ENCODE results near the gene BCAS4.

The BCAS4 gene

GRCh38 chr20:50756447-50756846, 38.4 kb upstream of the BCAS4 start:
- TF ChIP-seq, protein P1, sequence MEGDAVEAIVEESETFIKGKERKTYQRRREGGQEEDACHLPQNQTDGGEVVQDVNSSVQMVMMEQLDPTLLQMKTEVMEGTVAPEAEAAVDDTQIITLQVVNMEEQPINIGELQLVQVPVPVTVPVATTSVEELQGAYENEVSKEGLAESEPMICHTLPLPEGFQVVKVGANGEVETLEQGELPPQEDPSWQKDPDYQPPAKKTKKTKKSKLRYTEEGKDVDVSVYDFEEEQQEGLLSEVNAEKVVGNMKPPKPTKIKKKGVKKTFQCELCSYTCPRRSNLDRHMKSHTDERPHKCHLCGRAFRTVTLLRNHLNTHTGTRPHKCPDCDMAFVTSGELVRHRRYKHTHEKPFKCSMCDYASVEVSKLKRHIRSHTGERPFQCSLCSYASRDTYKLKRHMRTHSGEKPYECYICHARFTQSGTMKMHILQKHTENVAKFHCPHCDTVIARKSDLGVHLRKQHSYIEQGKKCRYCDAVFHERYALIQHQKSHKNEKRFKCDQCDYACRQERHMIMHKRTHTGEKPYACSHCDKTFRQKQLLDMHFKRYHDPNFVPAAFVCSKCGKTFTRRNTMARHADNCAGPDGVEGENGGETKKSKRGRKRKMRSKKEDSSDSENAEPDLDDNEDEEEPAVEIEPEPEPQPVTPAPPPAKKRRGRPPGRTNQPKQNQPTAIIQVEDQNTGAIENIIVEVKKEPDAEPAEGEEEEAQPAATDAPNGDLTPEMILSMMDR (conservative IDR thresholded peaks at IDR 0.05) = no peak
- H3K27ac ChIP-seq = no peak overlapping the region

GRCh38 chr20:50758469-50758868, 36.4 kb upstream of the BCAS4 start:
- TF ChIP-seq, protein P1 (conservative IDR thresholded peaks at IDR 0.05) = no peak
- H3K27ac ChIP-seq = no peak overlapping the region

GRCh38 chr20:50758992-50759391, 35.9 kb upstream of the BCAS4 start:
- TF ChIP-seq, protein P1 (conservative IDR thresholded peaks at IDR 0.05) = no peak
- H3K27ac ChIP-seq = no peak overlapping the region

DNA sequence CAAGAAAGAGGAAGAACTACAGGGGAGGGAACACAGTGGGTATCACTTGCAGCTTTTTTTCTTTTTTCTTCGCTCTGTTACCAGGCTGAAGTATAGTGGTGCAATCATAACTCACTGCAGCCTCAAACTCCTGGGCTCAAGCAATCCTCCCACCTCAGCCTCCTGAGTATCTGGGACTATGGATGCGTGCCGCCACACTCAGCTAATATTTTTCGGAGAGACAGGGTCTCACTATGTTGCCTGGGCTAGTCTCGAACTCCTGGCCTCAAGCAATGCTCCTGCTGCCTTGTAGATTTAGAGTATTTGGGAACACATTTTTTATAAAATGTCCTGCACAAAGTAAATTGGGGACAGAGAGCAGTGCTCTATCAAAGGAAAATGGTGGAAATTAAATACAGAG, 35.2 kb upstream of the BCAS4 start:
- no peak overlapping the region for H3K27ac ChIP-seq
- TF ChIP-seq, protein P1 (conservative IDR thresholded peaks at IDR 0.05) = no peak

DNA sequence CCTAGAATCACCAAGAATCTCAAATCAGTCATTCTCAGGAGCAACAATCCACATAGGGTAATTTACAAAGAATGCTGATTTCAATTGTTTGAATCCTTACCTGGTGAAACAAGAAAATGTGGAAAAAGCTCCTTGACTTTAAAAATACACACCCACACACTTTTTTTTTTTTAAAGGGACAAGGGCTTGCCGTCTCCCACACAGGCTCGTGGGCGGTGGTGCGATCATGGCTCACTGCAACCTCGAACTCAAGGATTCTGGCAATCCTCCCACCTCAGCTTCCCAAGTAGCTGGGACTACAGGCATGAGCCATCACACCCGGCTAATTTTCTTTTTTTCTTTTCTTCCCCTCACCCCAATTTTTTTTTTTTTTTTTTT, 32.8 kb upstream of the BCAS4 start:
- H3K27ac ChIP-seq = peak overlapping the region; percentile 54
- TF ChIP-seq, protein P1 (conservative IDR thresholded peaks at IDR 0.05) = no peak

GRCh38 chr20:50762435-50763220, 32.2 kb upstream of the BCAS4 start:
- TF ChIP-seq, protein P1 (conservative IDR thresholded peaks at IDR 0.05) = no peak

GRCh38 chr20:50763550-50764458, 31.1 kb upstream of the BCAS4 start:
- peak overlapping the region; percentile 54 for H3K27ac ChIP-seq

More at GRCh38 chr20:50762435-50763220, 32.2 kb upstream of the BCAS4 start:
- peak overlapping the region; percentile 54 for H3K27ac ChIP-seq

- peak overlapping the region; percentile 54; the same call in 1 of the 2 replicates for H3K27ac ChIP-seq
These were observed 29.6 kb upstream of the BCAS4 start for GRCh38 chr20:50765251-50765650.
